WI38 (cell line): ENCODE results near the gene SNAP91.
A peak's percentile ranks its signal among the peaks of the same experiment; 100 is the strongest.

Experiments used
- H3K4me3 ChIP-seq: 2 replicates; pipeline ENCODE4 v1.5.1; 2011; ENCODE audit warnings: low read depth, mild to moderate bottlenecking, control low read depth, low read length
- CTCF ChIP-seq: IDR thresholded peaks from 2 replicates; pipeline ENCODE4 v1.5.1; 2012; ENCODE audit warnings: low read depth, mild to moderate bottlenecking, control low read depth, low read length

SNAP91 gene

GRCh38 chr6:83601119-83601518, 107.8 kb downstream of the SNAP91 start:
- TF ChIP-seq CTCF: no peak
- no peak overlapping the region for H3K4me3 ChIP-seq

- no peak for TF ChIP-seq CTCF
- H3K4me3 ChIP-seq: no peak overlapping the region
Measured at GRCh38 chr6:83600459-83600858, 108.4 kb downstream of the SNAP91 start.

GRCh38 chr6:83597511-83597910, 111.4 kb downstream of the SNAP91 start:
- no peak for TF ChIP-seq CTCF
- H3K4me3 ChIP-seq: no peak overlapping the region

DNA sequence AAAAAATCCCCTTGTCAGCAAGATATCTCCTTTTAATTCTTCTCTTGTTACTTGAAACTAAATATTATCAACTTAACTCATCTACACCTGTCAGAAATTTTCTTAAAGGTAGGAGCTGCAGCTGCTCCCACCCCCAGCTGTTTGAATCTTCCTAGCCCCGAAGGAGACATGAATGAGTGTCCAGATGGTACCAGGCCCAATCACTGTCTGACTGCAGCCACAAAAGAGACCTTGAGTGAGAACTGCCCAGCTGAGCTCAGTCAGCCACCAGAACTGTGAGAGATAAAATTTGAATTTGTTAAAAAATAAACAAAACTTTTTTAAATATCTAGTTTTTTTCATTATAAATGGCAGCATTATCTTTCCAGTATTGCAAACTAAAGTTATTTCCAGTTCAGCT, 111.8 kb downstream of the SNAP91 start:
- no peak overlapping the region for H3K4me3 ChIP-seq
- TF ChIP-seq CTCF: no peak

- no peak overlapping the region for H3K4me3 ChIP-seq
- no peak for TF ChIP-seq CTCF
Measured at GRCh38 chr6:83594941-83595340, 114.0 kb downstream of the SNAP91 start.

- no peak for TF ChIP-seq CTCF
- H3K4me3 ChIP-seq: no peak overlapping the region
Measured at GRCh38 chr6:83593395-83593785, 115.5 kb downstream of the SNAP91 start.

- no peak overlapping the region for H3K4me3 ChIP-seq
- peak; percentile 85 for TF ChIP-seq CTCF
Measured at GRCh38 chr6:83592770-83593394, 116.0 kb downstream of the SNAP91 start.
